CD4-positive, alpha-beta T cell treated with Interferon gamma for 1 hour (primary cell): ENCODE measurements around the gene PRKCA.
"Not testable (repeated sequence)": the region's sequence is repeated elsewhere in the genome, so short reads cannot be mapped to it uniquely, and the experiment has no call there.

Source experiments
- DNase-seq: peaks from one replicate; pipeline ENCODE4 v3.0.0-alpha.2; 2020

The PRKCA gene

GRCh38 chr17:66706851-66707450, 404.5 kb downstream of the PRKCA start:
- no peak for DNase-seq

- DNase-seq = no peak
Observed at GRCh38 chr17:66711401-66711800, 409.0 kb downstream of the PRKCA start.

DNA sequence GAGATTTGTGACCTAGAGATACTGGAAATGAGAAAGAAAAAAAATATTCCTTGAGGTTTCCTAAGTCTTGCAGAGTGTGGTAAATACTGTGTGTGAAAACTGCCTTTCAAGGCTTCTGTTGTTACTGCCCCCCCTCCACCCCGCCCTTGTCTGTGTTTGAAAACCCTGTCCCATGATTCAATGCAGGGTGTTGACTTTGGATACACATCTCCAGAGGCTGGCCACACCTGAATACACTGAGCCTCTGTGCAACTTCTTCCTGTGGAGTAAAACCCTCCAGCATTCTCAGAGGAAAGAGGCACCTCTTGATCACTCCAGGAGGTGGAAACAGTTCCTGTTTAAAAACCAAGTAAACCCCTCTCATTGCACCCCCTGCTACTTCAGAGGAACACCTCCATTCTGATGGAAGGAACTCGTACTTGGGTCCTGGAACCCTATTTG, 409.5 kb downstream of the PRKCA start:
- no peak for DNase-seq

DNA sequence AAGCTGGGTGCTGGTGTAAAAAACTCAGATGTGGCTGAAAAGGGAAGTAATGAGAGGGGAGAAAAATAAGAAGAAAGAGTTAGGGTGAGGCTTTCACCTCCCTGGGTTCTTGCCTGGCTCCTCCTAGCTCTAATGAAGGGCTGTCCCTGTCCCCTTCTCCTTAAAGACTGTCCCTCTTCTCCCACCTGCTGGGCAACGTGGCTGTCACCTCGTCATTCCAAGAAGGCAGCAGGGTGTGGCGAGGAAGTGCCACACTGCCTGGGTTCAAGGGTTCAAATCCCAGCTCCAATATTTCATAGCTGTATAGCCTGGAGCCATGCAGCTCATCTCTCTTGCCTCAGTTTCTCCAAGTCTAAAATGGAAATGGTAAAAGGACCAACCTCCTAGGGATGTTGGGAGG, 410.0 kb downstream of the PRKCA start:
- no peak for DNase-seq

DNA sequence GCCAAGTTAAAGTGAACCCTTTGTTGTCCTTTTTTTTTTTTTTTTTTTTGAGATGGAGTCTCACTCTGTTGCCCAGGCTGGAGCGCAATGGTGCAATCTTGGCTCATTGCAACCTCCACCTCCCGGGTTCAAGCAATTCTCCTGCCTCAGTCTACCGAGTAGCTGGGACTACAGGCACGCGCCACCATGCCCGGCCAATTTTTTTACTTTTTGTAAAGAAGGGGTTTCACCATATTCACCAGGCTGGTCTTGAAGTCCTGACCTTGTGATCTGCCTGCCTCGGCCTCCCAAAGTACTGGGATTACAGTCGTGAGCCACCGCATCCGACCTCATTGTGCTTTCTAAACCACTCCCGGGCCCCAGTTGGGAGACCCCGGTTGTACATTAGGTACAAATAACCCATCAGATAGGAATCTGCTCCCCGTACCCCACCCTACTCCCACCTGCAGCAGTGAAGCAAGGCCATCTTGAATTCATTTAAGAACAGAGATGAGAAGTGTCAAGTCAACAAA, 410.7 kb downstream of the PRKCA start:
- not testable (repeated sequence) for DNase-seq

DNA sequence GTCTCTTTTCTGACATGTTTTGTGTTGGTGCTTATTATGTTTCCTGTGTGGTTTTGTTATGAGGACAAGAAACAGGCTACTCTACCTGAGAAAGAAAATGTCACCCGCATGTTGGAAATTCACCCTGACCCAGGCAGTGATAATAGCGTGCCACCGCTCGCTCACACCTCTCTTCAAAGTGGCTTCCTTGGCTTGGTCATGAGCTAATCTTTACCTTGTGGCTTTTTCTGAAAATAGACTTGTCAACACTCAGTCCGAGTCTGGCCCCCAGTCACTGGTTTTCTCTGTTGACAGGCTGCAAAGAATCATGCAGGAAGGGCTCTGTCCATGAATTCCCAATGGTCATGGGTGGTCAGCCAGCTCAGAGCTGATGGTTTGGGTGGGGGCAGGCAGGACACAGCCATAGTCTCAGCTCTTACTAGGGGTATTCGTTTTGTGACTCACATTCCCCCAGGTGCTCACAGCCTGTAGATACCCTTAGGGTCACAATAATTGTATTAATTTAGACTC, 411.2 kb downstream of the PRKCA start:
- no peak for DNase-seq

- DNase-seq = no peak
Observed at GRCh38 chr17:66714046-66715023, 411.9 kb downstream of the PRKCA start.

DNA sequence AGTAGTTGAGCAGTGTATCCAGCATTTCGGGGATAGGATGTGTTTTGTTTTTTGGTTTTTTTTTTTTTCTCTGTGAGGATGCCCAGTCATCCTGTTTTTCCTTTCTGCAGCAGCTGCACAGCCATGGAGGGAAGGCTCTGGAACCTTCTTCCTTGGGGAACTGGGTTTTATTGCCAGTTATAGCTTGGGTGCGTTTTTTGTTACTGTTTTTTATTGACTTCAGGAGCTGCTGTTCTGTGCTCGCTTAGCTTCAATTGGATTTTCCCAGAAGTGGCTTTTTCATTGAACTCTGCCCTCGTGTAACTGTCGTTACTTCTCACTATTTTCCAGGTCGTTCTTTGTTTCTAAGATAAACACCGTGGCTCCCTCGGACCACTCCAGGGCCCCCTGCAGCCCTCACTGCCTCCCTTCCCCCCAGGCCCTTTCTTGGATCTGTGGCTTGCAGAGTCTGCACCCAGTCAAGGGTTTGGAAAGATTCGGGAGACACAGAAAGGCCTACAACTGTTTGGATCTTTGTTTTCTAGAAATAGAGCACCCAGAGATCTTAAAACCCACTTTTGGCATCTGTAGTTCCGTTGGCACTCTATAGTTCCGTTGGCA, 412.8 kb downstream of the PRKCA start:
- DNase-seq = no peak

- no peak for DNase-seq
Observed at GRCh38 chr17:66715745-66716156, 413.3 kb downstream of the PRKCA start.

DNA sequence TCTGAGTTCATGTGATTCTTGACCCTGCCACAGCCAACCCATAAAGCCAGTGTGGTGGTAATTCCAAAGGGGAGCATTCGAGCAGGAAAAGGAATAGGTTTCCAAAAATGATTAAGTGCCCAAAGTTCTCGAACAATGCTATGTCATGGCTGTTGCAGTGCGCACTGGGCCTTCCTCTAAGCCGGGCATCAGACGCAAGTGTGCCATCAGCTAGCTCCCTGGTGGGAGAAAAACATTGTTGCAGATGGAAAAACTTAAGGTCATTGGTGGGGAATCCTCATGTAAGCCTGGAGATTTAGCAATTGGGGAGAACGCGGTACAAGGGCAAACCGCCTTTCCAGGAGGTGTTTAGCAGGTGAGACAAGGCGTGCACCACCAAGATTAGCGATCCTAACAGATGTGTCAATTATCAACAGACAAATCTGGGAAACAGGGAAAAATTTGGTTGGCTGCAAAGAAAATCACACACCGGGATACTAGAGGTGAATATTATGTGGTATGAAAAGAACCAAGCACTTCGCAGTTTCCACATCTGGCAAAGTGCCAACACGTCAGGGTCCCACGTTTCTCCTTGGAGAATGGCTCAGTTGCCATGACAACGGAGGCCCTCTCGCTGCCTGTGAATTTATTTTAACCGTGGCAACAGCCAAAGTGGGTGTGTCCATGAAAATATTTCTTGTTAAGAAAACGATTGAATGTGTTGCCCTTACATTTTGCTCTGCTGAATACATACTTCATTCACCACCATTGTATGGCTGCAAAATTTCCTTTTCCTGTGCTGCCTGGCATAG, 414.0 kb downstream of the PRKCA start:
- DNase-seq = no peak

- no peak for DNase-seq
Observed at GRCh38 chr17:66717641-66718058, 415.2 kb downstream of the PRKCA start.

- no peak for DNase-seq
Observed at GRCh38 chr17:66720027-66720426, 417.6 kb downstream of the PRKCA start.

DNA sequence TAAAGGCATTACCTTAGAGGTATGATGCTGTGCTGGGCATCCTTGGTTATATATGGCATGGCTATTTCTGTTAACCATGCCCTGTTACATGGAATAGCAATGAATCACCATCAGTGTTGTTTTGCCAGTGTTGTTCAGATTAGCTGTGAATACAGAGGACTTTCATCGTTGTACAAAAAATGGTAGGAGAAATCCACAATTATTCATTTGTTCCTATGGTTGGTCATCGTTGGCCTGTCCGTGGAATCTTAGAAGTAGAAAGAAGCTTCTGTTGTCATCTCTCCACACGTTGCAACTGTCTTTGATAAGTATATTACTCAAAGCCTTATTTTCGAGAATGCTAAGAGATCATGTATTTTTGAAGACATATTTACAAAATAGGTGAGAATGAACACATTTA, 418.2 kb downstream of the PRKCA start:
- DNase-seq = no peak

- DNase-seq = no peak
Observed at GRCh38 chr17:66722341-66722740, 419.9 kb downstream of the PRKCA start.

DNA sequence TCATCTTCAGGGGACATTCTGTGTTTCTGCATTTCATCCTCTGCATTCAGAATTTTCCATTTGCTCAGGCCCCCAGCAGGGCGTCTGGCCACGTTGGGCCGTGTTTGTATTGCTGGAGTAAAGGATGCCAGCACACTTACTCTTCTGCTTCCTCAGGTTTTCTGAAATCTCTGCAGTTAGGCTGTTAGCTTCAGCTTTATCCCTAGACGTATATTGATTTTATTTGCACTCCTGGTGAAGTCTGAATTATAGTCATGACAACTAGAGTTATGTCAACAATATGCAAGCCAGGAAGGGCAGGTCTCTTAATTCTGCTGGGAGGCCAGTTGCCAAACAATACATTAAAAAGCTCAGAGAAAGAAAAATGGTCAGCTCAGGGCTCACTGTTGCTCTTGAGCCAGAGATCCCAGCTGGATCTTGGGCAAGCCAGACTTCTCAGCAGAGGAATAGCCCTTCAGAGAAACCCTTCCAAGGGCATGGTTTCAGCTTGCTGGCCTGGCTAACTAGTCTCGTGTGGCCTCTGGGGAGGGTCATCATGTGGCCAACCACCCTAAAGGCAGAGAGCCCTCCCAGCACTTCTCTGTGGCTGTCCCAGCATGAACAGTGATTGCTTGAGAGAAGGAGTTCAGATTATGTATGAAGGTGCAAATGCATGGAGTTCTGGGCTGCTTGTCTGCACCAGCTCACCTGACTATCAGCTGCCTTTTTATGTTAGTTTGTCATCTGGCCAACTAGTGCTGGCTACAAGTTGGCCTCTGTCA, 422.3 kb downstream of the PRKCA start:
- no peak for DNase-seq

DNA sequence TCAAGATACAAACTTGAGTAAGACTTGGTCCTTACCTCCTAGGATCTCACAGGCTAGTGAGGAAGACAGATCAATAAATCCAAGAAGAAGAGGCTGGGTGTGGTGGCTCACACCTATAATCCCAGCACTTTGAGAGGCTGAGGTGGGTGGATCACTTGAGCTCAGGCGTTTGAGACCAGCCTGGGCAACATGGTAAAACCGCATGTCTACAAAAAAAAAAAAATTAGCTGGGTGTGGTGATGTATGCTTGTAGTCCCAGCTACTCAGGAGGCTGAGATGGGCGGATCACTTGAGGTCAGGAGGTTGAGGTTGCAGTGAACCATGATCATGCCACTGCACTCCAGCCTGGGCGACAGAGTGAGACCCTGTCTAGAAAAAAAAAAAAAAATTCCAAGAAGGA, 423.0 kb downstream of the PRKCA start:
- DNase-seq = not testable (repeated sequence)

DNA sequence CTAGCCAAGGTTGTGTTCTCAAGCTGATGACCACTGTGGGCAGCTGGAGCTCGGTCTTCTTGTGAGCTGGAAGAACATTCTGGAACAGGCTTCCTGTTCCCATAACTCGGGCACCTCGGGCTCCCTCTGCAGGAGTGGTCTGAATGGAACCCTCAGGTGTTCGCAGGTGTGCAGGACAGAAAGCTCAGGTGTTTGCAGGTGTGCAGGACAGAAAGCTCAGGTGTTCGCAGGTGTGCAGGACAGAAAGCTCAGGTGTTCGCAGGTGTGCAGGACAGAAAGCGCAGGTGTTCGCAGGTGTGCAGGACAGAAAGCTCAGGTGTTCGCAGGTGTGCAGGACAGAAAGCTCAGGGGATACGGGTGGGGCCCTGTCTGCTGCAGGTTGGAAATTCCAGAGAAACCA, 423.5 kb downstream of the PRKCA start:
- DNase-seq = no peak

GRCh38 chr17:66726371-66726770, 424.0 kb downstream of the PRKCA start:
- DNase-seq = no peak

- DNase-seq = no peak
Observed at GRCh38 chr17:66726846-66727245, 424.4 kb downstream of the PRKCA start.

- peak; percentile 10 for DNase-seq
Observed at GRCh38 chr17:66727634-66728570, 425.5 kb downstream of the PRKCA start.
